Gastrocnemius medialis (tissue), 4 donors: ENCODE data around the gene MYOD1.

Source experiments
- POLR2A ChIP-seq, 2 donors: fragments of 450-650 bp; IDR thresholded peaks; one replicate each; pipeline ENCODE4 v1.6.1; 2017; ENCODE audit warnings: antibody characterized with exemption in 2 of 2, mild to moderate bottlenecking in 2 of 2, moderate library complexity in 2 of 2
- TF ChIP-seq, protein P1 (sequence below), 5 experiments: fragments of 450-650 bp in 3 of 5; fragments of 200-600 bp in 2 of 5; sonication (generic) in 2 of 5; IDR thresholded peaks in 4 of 5; conservative IDR thresholded peaks in 1 of 5; 1 replicate in 4 of 5; 2 replicates in 1 of 5; pipeline ENCODE4 v1.5.1; 2016 to 2019; ENCODE audit warnings: antibody characterized with exemption in 5 of 5, mild to moderate bottlenecking in 3 of 5, moderate library complexity in 3 of 5

DNA sequence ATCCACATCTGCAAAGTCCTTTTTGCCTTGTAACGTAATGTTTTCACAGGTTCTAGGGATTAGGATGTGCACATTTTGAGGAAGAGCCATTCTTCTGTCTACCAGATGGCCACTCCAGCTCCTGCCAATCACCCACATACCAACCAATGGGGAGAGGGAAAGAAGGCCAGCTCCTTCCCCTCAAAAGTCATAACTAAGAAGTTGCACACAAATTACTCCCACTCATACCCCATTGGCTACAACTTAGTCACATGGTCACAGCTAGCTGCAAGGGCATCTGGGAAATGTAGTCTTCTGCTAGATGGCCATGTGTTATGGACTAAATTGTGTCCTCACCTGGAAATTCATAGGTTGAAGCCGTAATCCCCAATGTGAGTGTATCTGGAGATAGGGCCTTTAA is 15.4 kb upstream of the MYOD1 start:
- TF ChIP-seq POLR2A (IDR thresholded peaks at IDR 0.05), result no peak
- TF ChIP-seq, protein P1, sequence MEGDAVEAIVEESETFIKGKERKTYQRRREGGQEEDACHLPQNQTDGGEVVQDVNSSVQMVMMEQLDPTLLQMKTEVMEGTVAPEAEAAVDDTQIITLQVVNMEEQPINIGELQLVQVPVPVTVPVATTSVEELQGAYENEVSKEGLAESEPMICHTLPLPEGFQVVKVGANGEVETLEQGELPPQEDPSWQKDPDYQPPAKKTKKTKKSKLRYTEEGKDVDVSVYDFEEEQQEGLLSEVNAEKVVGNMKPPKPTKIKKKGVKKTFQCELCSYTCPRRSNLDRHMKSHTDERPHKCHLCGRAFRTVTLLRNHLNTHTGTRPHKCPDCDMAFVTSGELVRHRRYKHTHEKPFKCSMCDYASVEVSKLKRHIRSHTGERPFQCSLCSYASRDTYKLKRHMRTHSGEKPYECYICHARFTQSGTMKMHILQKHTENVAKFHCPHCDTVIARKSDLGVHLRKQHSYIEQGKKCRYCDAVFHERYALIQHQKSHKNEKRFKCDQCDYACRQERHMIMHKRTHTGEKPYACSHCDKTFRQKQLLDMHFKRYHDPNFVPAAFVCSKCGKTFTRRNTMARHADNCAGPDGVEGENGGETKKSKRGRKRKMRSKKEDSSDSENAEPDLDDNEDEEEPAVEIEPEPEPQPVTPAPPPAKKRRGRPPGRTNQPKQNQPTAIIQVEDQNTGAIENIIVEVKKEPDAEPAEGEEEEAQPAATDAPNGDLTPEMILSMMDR (IDR thresholded peaks at IDR 0.05 in 4 of 5, conservative IDR thresholded peaks at IDR 0.05 in 1 of 5), result no peak
